A549 treated with CpdA at 1 μM for 4 hours (cell line): ENCODE results near the gene STRN3. TPM values are rescaled to one million over a fixed set of nuclear protein-coding genes. Genes with fewer than 3 reads are reported as not detected.

Experiments used
- total RNA-seq: library from RNA; stranded (reverse); fragments of 200-300 nt; extraction: Qiagen RNA extraction; gene quantifications from 5 replicates; pipeline ENCODE4 v1.2.3, GENCODE V29; 2022; ENCODE audit warnings: low read depth

The STRN3 gene
- 14.4 to 24.2 TPM (median 15.9 TPM) in 5 replicates for total RNA-seq

DNA sequence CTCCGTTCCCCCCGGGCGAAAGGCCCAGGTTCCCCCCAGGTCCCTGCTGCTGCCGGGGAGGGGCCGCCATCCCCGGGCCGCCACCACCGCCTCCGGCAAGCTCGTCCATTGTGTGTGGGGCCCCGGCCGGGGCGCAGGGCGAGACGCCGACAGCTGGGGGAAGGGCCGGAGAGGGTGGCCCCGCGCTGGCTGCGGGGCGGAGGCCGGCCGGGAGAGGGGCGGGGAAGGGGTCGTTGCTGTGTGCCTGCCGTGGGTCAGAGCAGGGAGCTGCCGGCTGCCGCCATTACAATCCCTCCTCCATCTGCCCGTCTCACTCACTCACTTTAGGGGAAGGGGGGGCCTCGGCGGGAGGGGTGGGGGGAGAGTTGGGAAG lies at the start of gene STRN3:
TSS of gene STRN3 (minus strand) at position 303 of the 373 bp plus-strand sequence. CDS start at position 109, 194 bp downstream.

DNA sequence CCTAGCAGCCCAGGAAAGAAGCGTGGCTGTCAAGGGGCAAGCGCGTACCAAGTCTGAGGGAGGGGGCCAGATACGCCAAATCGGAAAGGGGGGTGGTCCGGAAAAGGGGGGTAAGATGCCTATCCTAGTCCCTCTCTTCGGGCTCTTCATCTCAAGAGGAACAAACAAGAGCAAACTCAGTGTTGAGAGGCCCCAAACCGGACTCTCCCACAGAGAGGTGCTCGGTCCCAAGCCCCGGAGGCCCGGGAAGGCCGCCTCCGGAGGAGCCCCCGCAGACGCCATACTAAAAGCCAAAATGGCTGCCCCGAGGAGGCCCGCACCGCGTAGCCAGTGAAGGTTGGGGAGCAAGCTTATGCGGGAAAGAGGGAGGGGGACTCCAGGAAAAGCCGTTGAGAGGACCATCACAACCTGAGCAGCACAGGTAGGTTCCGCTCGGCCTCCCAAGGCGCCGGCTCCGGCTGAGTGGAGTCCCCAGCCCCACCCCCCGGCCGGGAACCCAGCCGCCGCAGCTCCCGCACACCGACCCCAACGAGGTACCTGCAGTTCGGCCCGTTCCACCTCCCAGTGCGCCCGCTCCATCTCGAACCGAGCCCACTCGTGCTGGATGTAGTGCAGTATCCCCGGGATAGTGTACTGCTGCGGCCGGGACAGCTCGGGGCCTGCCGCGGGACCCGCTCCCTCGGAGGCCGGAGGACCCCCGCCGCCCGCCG lies 657 bp downstream of the STRN3 start, which contains the start of gene AP4S1:
TSS of gene AP4S1 (plus strand) at position 283 of the 710 bp plus-strand sequence. CDS start 40,548 bp downstream, outside the sequence.

GRCh38 chr14:30874120-30874998 lies 151.8 kb downstream of the STRN3 start, which contains the start of gene COCH:
Gene COCH (plus strand): TSS chr14:30874559. CDS start chr14:30874939, 380 bp downstream.

Other genes with a start within 250 kb of the STRN3 start
- 20.4 to 30.4 TPM (median 24.9 TPM) in 5 replicates for gene COCH, start 151.8 kb downstream of the STRN3 start, total RNA-seq
- gene AP4S1, start 730 bp downstream of the STRN3 start, total RNA-seq: 8.8 to 11.5 TPM (median 9.6 TPM) in 5 replicates
- 60.9 to 78.8 TPM (median 62.6 TPM) in 5 replicates for gene HECTD1, start 181.4 kb upstream of the STRN3 start, total RNA-seq